ENCODE results near the gene CCL2.

GRCh38 chr17:34237458-34237857, 17.6 kb upstream of the CCL2 start:
- TF ChIP-seq CTCF (IDR thresholded peaks at IDR 0.05) (no peak), POLR2AphosphoS5 (IDR thresholded peaks at IDR 0.05) (no peak), EP300 (IDR thresholded peaks at IDR 0.05) (no peak), POLR2A (IDR thresholded peaks at IDR 0.05) (no peak)

Measured in stomach (tissue), 4 donors.